Measurements from ENCODE around the gene TMEM94. TPM values are rescaled to one million over a fixed set of nuclear protein-coding genes. Genes with fewer than 3 reads are reported as not detected.

The TMEM94 gene
- total RNA-seq, 2 donors from 2014 or later = 57.1 to 83.4 TPM

DNA sequence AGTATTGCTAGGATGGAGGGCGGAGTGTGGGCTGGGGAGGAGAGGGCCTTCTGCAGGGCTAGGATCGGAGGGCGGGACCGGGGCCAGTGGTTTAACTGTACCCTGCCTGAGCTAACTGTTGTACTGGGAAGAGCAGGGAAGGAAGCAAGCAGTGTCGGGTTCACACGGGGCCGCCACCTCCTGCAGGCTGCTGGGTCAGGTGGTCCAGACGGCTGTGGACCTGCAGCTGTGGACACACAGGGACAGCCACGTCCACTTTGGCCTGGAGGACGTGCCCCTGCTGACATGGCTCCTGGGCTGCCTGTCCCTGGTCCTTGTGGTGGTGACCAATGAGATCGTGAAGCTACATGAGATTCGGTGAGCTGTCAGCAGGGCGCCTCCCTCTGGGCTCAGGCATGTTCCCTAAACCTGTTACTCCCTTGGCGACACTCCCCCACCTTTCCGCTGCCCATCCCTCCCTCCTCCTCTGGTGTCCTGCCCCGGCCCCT is 42.3 kb downstream of the TMEM94 start:
- TF ChIP-seq, protein P1, sequence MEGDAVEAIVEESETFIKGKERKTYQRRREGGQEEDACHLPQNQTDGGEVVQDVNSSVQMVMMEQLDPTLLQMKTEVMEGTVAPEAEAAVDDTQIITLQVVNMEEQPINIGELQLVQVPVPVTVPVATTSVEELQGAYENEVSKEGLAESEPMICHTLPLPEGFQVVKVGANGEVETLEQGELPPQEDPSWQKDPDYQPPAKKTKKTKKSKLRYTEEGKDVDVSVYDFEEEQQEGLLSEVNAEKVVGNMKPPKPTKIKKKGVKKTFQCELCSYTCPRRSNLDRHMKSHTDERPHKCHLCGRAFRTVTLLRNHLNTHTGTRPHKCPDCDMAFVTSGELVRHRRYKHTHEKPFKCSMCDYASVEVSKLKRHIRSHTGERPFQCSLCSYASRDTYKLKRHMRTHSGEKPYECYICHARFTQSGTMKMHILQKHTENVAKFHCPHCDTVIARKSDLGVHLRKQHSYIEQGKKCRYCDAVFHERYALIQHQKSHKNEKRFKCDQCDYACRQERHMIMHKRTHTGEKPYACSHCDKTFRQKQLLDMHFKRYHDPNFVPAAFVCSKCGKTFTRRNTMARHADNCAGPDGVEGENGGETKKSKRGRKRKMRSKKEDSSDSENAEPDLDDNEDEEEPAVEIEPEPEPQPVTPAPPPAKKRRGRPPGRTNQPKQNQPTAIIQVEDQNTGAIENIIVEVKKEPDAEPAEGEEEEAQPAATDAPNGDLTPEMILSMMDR (IDR thresholded peaks at IDR 0.05) = no peak
- Histone ChIP-seq H3K27me3 (replicated peaks; ENCODE audit: insufficient read depth) (no peaks in the 10 kb centered on the region), H3K9me3 (no peaks in the 10 kb centered on the region), H3K36me3 (peaks cover 56% of the 10 kb centered on the region), H3K4me1 (ENCODE audit: control insufficient read depth in 1 of 2, low read depth in 2 of 2) (peaks cover 5 to 35% of the 10 kb centered on the region in 2 donors), H3K4me3 (no peak overlapping the region), H3K27ac (peak overlapping the region in 1 of 2 donors; percentile 71)
- ATAC-seq (ENCODE audit: insufficient number of reproducible peaks, low FRiP score, low read depth) (no peak), DNase-seq (ENCODE audit: low spot score) (no peak)

DNA sequence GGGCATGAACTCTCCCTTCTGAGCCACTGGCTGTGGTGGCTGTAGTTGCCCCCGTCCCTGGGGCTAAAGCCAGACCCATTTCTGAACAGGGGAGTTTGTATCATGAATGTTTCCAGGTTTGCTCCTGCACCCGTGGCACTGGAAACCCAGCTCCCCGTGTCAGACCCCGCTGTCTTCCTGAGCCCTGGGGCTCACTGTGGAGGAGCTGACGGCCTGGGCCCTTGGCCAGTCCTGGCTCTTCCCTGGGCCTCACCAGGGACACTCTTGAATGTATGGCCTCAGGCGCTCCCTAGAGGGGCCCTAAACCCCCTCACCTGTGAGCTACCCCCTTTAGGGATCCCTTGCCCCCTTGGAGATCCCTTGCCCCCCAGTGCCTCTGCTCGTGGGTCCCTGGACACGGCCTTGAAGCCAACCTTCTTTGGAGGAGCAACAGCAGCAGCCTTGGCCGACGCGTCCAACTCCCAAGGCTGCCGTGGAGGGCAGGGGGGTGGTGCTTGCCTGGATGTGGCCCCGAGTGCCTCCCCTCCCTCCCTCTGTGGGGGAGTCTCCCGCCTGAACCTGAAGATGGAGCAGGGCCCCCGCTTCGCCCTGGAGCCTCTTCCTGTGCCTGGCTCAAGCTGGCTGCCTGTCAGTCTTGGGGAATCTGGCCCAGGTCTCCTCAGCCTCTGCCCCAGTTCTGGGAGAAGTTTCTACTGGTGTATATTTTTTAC is 43.0 kb downstream of the TMEM94 start:
- peaks cover 49% of the 10 kb centered on the region for H3K36me3 ChIP-seq
- no peaks in the 10 kb centered on the region for H3K27me3 ChIP-seq (replicated peaks; ENCODE audit: insufficient read depth)
- no peak for ATAC-seq (ENCODE audit: insufficient number of reproducible peaks, low FRiP score, low read depth)
- no peaks in the 10 kb centered on the region for H3K9me3 ChIP-seq
- peaks cover 5 to 35% of the 10 kb centered on the region in 2 donors for H3K4me1 ChIP-seq (ENCODE audit: control insufficient read depth in 1 of 2, low read depth in 2 of 2)
- TF ChIP-seq, protein P1 (IDR thresholded peaks at IDR 0.05) = no peak
- peak overlapping the region; percentile 7 to 71 for H3K27ac ChIP-seq
- no peak for DNase-seq (ENCODE audit: low spot score)
- no peak overlapping the region for H3K4me3 ChIP-seq

- no peaks in the 10 kb centered on the region for H3K9me3 ChIP-seq
- peaks cover 5 to 35% of the 10 kb centered on the region in 2 donors for H3K4me1 ChIP-seq (ENCODE audit: control insufficient read depth in 1 of 2, low read depth in 2 of 2)
- peak overlapping the region; percentile 58 to 71 for H3K27ac ChIP-seq
- DNase-seq (ENCODE audit: low spot score) (no peak), ATAC-seq (ENCODE audit: insufficient number of reproducible peaks, low FRiP score, low read depth) (no peak)
- peaks cover 43% of the 10 kb centered on the region for H3K36me3 ChIP-seq
- H3K27me3 ChIP-seq (replicated peaks; ENCODE audit: insufficient read depth) = no peaks in the 10 kb centered on the region
- TF ChIP-seq, protein P1 (IDR thresholded peaks at IDR 0.05) = no peak
- no peak overlapping the region for H3K4me3 ChIP-seq
Measured at GRCh38 chr17:75500419-75501216, 44.2 kb downstream of the TMEM94 start.

- peak overlapping the region; percentile 58 to 71 for H3K27ac ChIP-seq
- peaks cover 37% of the 10 kb centered on the region for H3K36me3 ChIP-seq
- H3K4me3 ChIP-seq = no peak overlapping the region
- H3K4me1 ChIP-seq (ENCODE audit: control insufficient read depth in 1 of 2, low read depth in 2 of 2) = peaks cover 5 to 35% of the 10 kb centered on the region in 2 donors
- no peaks in the 10 kb centered on the region for H3K27me3 ChIP-seq (replicated peaks; ENCODE audit: insufficient read depth)
- ATAC-seq (ENCODE audit: insufficient number of reproducible peaks, low FRiP score, low read depth) (no peak), DNase-seq (ENCODE audit: low spot score) (no peak)
- TF ChIP-seq, protein P1 (IDR thresholded peaks at IDR 0.05) = no peak
- H3K9me3 ChIP-seq = no peaks in the 10 kb centered on the region
Measured at GRCh38 chr17:75501378-75502071, 45.1 kb downstream of the TMEM94 start.
